ENCODE data around the gene IL17RC.

Gene IL17RC

GRCh38 chr3:9955611-9956352 lies 38.9 kb downstream of the IL17RC start:
- no peak for DNase-seq (ENCODE audit: low read depth, low spot score)
- H3K4me3 ChIP-seq (ENCODE audit: low read length) = no peak overlapping the region
- no CpG with 5 or more reads among the region's 5 CpGs for WGBS (ENCODE audit: insufficient coverage, insufficient read length)

GRCh38 chr3:9957214-9957613 lies 40.3 kb downstream of the IL17RC start:
- Histone ChIP-seq H3K4me3 (ENCODE audit: low read length) (no peak overlapping the region), H3K27me3 (ENCODE audit: control insufficient read depth, insufficient read depth, low read length) (no peaks in the 10 kb centered on the region), H3K4me1 (ENCODE audit: control insufficient read depth, insufficient read depth, low read length) (peaks cover 1% of the 10 kb centered on the region; the same call in 1 of the 2 replicates), H3K27ac (ENCODE audit: low read length) (no peak overlapping the region), H3K9me3 (ENCODE audit: control insufficient read depth, insufficient read depth, low read length) (no peaks in the 10 kb centered on the region), H3K36me3 (ENCODE audit: control insufficient read depth, insufficient read depth, low read length) (no peaks in the 10 kb centered on the region)
- no peak for DNase-seq (ENCODE audit: low read depth, low spot score)
- no CpG with 5 or more reads among the region's 5 CpGs for WGBS (ENCODE audit: insufficient coverage, insufficient read length)

More at GRCh38 chr3:9955611-9956352, 38.9 kb downstream of the IL17RC start:
- Histone ChIP-seq H3K27me3 (ENCODE audit: control insufficient read depth, insufficient read depth, low read length) (no peaks in the 10 kb centered on the region), H3K4me1 (ENCODE audit: control insufficient read depth, insufficient read depth, low read length) (peaks cover 1% of the 10 kb centered on the region; the same call in 1 of the 2 replicates), H3K36me3 (ENCODE audit: control insufficient read depth, insufficient read depth, low read length) (no peaks in the 10 kb centered on the region), H3K27ac (ENCODE audit: low read length) (no peak overlapping the region), H3K9me3 (ENCODE audit: control insufficient read depth, insufficient read depth, low read length) (no peaks in the 10 kb centered on the region)

GRCh38 chr3:9965200-9965875 lies 48.4 kb downstream of the IL17RC start:
- H3K4me1 ChIP-seq (ENCODE audit: control insufficient read depth, insufficient read depth, low read length) = no peaks in the 10 kb centered on the region
- no peak overlapping the region for H3K4me3 ChIP-seq (ENCODE audit: low read length)
- no peak for DNase-seq (ENCODE audit: low read depth, low spot score)
- H3K9me3 ChIP-seq (ENCODE audit: control insufficient read depth, insufficient read depth, low read length) = no peaks in the 10 kb centered on the region
- WGBS (ENCODE audit: insufficient coverage, insufficient read length) = no CpG with 5 or more reads among the region's 6 CpGs
- H3K27ac ChIP-seq (ENCODE audit: low read length) = no peak overlapping the region
- peaks cover 7% of the 10 kb centered on the region; the same call in 1 of the 2 replicates for H3K36me3 ChIP-seq (ENCODE audit: control insufficient read depth, insufficient read depth, low read length)
- no peaks in the 10 kb centered on the region for H3K27me3 ChIP-seq (ENCODE audit: control insufficient read depth, insufficient read depth, low read length)

GRCh38 chr3:9966841-9967240 lies 49.9 kb downstream of the IL17RC start:
- H3K27me3 ChIP-seq (ENCODE audit: control insufficient read depth, insufficient read depth, low read length) = no peaks in the 10 kb centered on the region
- H3K27ac ChIP-seq (ENCODE audit: low read length) = no peak overlapping the region
- H3K4me3 ChIP-seq (ENCODE audit: low read length) = no peak overlapping the region
- H3K4me1 ChIP-seq (ENCODE audit: control insufficient read depth, insufficient read depth, low read length) = no peaks in the 10 kb centered on the region
- WGBS (ENCODE audit: insufficient coverage, insufficient read length) = no CpG with 5 or more reads among the region's 2 CpGs
- no peak for DNase-seq (ENCODE audit: low read depth, low spot score)
- no peaks in the 10 kb centered on the region for H3K9me3 ChIP-seq (ENCODE audit: control insufficient read depth, insufficient read depth, low read length)
- peaks cover 7% of the 10 kb centered on the region; the same call in 1 of the 2 replicates for H3K36me3 ChIP-seq (ENCODE audit: control insufficient read depth, insufficient read depth, low read length)

- Histone ChIP-seq H3K36me3 (ENCODE audit: control insufficient read depth, insufficient read depth, low read length) (peaks cover 7% of the 10 kb centered on the region; the same call in 1 of the 2 replicates), H3K27ac (ENCODE audit: low read length) (no peak overlapping the region), H3K9me3 (ENCODE audit: control insufficient read depth, insufficient read depth, low read length) (no peaks in the 10 kb centered on the region), H3K4me3 (ENCODE audit: low read length) (no peak overlapping the region), H3K4me1 (ENCODE audit: control insufficient read depth, insufficient read depth, low read length) (no peaks in the 10 kb centered on the region), H3K27me3 (ENCODE audit: control insufficient read depth, insufficient read depth, low read length) (no peaks in the 10 kb centered on the region)
- no CpG with 5 or more reads among the region's 4 CpGs for WGBS (ENCODE audit: insufficient coverage, insufficient read length)
- DNase-seq (ENCODE audit: low read depth, low spot score) = no peak
These were observed 52.7 kb downstream of the IL17RC start for GRCh38 chr3:9969632-9970019.

- Histone ChIP-seq H3K27ac (ENCODE audit: low read length) (no peak overlapping the region), H3K36me3 (ENCODE audit: control insufficient read depth, insufficient read depth, low read length) (peaks cover 7% of the 10 kb centered on the region; the same call in 1 of the 2 replicates)
These were observed 53.2 kb downstream of the IL17RC start for GRCh38 chr3:9970020-9970652.

GRCh38 chr3:9976721-9977709 lies 60.1 kb downstream of the IL17RC start:
- no peak for DNase-seq (ENCODE audit: low read depth, low spot score)
- Histone ChIP-seq H3K36me3 (ENCODE audit: control insufficient read depth, insufficient read depth, low read length) (no peaks in the 10 kb centered on the region; the same call in 1 of the 2 replicates), H3K27ac (ENCODE audit: low read length) (no peak overlapping the region), H3K4me1 (ENCODE audit: control insufficient read depth, insufficient read depth, low read length) (no peaks in the 10 kb centered on the region), H3K27me3 (ENCODE audit: control insufficient read depth, insufficient read depth, low read length) (no peaks in the 10 kb centered on the region), H3K9me3 (ENCODE audit: control insufficient read depth, insufficient read depth, low read length) (no peaks in the 10 kb centered on the region), H3K4me3 (ENCODE audit: low read length) (no peak overlapping the region)
- WGBS (ENCODE audit: insufficient coverage, insufficient read length) = no CpG with 5 or more reads among the region's 7 CpGs

More at GRCh38 chr3:9970020-9970652, 53.2 kb downstream of the IL17RC start:
- Histone ChIP-seq H3K4me1 (ENCODE audit: control insufficient read depth, insufficient read depth, low read length) (no peaks in the 10 kb centered on the region), H3K27me3 (ENCODE audit: control insufficient read depth, insufficient read depth, low read length) (no peaks in the 10 kb centered on the region), H3K4me3 (ENCODE audit: low read length) (no peak overlapping the region), H3K9me3 (ENCODE audit: control insufficient read depth, insufficient read depth, low read length) (no peaks in the 10 kb centered on the region)
- no CpG with 5 or more reads among the region's 3 CpGs for WGBS (ENCODE audit: insufficient coverage, insufficient read length)
- no peak for DNase-seq (ENCODE audit: low read depth, low spot score)

GRCh38 chr3:9978710-9979305 lies 61.9 kb downstream of the IL17RC start:
- no CpG with 5 or more reads among the region's 8 CpGs for WGBS (ENCODE audit: insufficient coverage, insufficient read length)

GRCh38 chr3:9980251-9980650 lies 63.4 kb downstream of the IL17RC start:
- no peak for DNase-seq (ENCODE audit: low read depth, low spot score)
- Histone ChIP-seq H3K27ac (ENCODE audit: low read length) (no peak overlapping the region), H3K9me3 (ENCODE audit: control insufficient read depth, insufficient read depth, low read length) (no peaks in the 10 kb centered on the region), H3K27me3 (ENCODE audit: control insufficient read depth, insufficient read depth, low read length) (no peaks in the 10 kb centered on the region), H3K36me3 (ENCODE audit: control insufficient read depth, insufficient read depth, low read length) (no peaks in the 10 kb centered on the region; the same call in 1 of the 2 replicates), H3K4me3 (ENCODE audit: low read length) (no peak overlapping the region), H3K4me1 (ENCODE audit: control insufficient read depth, insufficient read depth, low read length) (no peaks in the 10 kb centered on the region)
- WGBS (ENCODE audit: insufficient coverage, insufficient read length) = no CpG with 5 or more reads among the region's 2 CpGs

More at GRCh38 chr3:9978710-9979305, 61.9 kb downstream of the IL17RC start:
- Histone ChIP-seq H3K27me3 (ENCODE audit: control insufficient read depth, insufficient read depth, low read length) (no peaks in the 10 kb centered on the region), H3K27ac (ENCODE audit: low read length) (no peak overlapping the region), H3K4me3 (ENCODE audit: low read length) (no peak overlapping the region), H3K4me1 (ENCODE audit: control insufficient read depth, insufficient read depth, low read length) (no peaks in the 10 kb centered on the region), H3K36me3 (ENCODE audit: control insufficient read depth, insufficient read depth, low read length) (no peaks in the 10 kb centered on the region; the same call in 1 of the 2 replicates), H3K9me3 (ENCODE audit: control insufficient read depth, insufficient read depth, low read length) (no peaks in the 10 kb centered on the region)
- DNase-seq (ENCODE audit: low read depth, low spot score) = no peak
